ENCODE measurements around the gene TSHR.

The TSHR gene

GRCh38 chr14:81169267-81169666 is 213.8 kb downstream of the TSHR start:
- H3K4me1 ChIP-seq (ENCODE audit: control extremely low read depth in 1 of 4, control insufficient read depth in 4 of 4, insufficient read depth in 4 of 4, low read length in 3 of 4): peaks cover 6 to 20% (median 10%) of the 10 kb centered on the region in 4 experiments
- H3K36me3 ChIP-seq (ENCODE audit: control insufficient read depth in 4 of 4, insufficient read depth in 4 of 4, low read length in 3 of 4): no peaks in the 10 kb centered on the region
- WGBS (ENCODE audit: insufficient coverage): 80% methylated on average over 1 of the region's 4 CpGs
- peak overlapping the region in 6 of 7 experiments; percentile 16 to 90 (median 80) for H3K4me3 ChIP-seq (ENCODE audit: control insufficient read depth in 1 of 7, extremely low read depth in 1 of 7, insufficient read depth in 4 of 7, low read depth in 2 of 7, low read length in 6 of 7)
- CTCF ChIA-PET: interaction anchor here (1.1 to 4.4 kb wide), 10 partner anchors 9 to 178 kb away, joined by 3 to 34 read pairs (median 4); partner anchors contain the start of gene GTF2A1
- peak in 1 of 3 donors; percentile 6 for DNase-seq
- H3K27ac ChIP-seq (ENCODE audit: insufficient read depth in 1 of 2, low read depth in 1 of 2, low read length in 2 of 2, poor library complexity in 1 of 2, severe bottlenecking in 2 of 2): no peak overlapping the region
- no peaks in the 10 kb centered on the region for H3K9me3 ChIP-seq (ENCODE audit: control extremely low read depth in 1 of 5, control insufficient read depth in 4 of 5, insufficient read depth in 2 of 5, low read depth in 1 of 5, low read length in 4 of 5)
- POLR2A ChIA-PET: interaction anchor here (0.7 to 1.6 kb wide), 2 partner anchors 10 to 52 kb away, joined by 3 to 5 read pairs; partner anchors contain the start of gene GTF2A1
- no peaks in the 10 kb centered on the region for H3K27me3 ChIP-seq (replicated peaks in 2 of 5; ENCODE audit: control insufficient read depth in 4 of 5, insufficient read depth in 5 of 5, low read length in 4 of 5)

- peak overlapping the region; percentile 16 to 90 (median 78) for H3K4me3 ChIP-seq (ENCODE audit: control insufficient read depth in 1 of 7, extremely low read depth in 1 of 7, insufficient read depth in 4 of 7, low read depth in 2 of 7, low read length in 6 of 7)
- H3K9me3 ChIP-seq (ENCODE audit: control extremely low read depth in 1 of 5, control insufficient read depth in 4 of 5, insufficient read depth in 2 of 5, low read depth in 1 of 5, low read length in 4 of 5): no peaks in the 10 kb centered on the region
- H3K27ac ChIP-seq (ENCODE audit: insufficient read depth in 1 of 2, low read depth in 1 of 2, low read length in 2 of 2, poor library complexity in 1 of 2, severe bottlenecking in 2 of 2): no peak overlapping the region
- no peaks in the 10 kb centered on the region for H3K27me3 ChIP-seq (replicated peaks in 2 of 5; ENCODE audit: control insufficient read depth in 4 of 5, insufficient read depth in 5 of 5, low read length in 4 of 5)
- no peaks in the 10 kb centered on the region for H3K36me3 ChIP-seq (ENCODE audit: control insufficient read depth in 4 of 4, insufficient read depth in 4 of 4, low read length in 3 of 4)
- peak in 2 of 3 donors; percentile 56 to 69 for DNase-seq
- WGBS (ENCODE audit: insufficient coverage): 0% methylated on average over 10 of the region's 10 CpGs
- ChIA-PET POLR2A (interaction anchor here (0.7 to 1.6 kb wide), 2 partner anchors 11 to 51 kb away, joined by 3 to 5 read pairs; partner anchors contain the start of gene GTF2A1), CTCF (interaction anchor here (0.7 to 4.4 kb wide), 15 partner anchors 8 to 303 kb away, joined by 3 to 34 read pairs (median 4); partner anchors contain the start of gene GTF2A1)
- peaks cover 6 to 18% (median 10%) of the 10 kb centered on the region in 4 experiments for H3K4me1 ChIP-seq (ENCODE audit: control extremely low read depth in 1 of 4, control insufficient read depth in 4 of 4, insufficient read depth in 4 of 4, low read length in 3 of 4)
These were observed 214.3 kb downstream of the TSHR start for GRCh38 chr14:81169711-81170103.

GRCh38 chr14:81170104-81170828 is 214.8 kb downstream of the TSHR start:
- no peaks in the 10 kb centered on the region for H3K9me3 ChIP-seq (ENCODE audit: control extremely low read depth in 1 of 5, control insufficient read depth in 4 of 5, insufficient read depth in 2 of 5, low read depth in 1 of 5, low read length in 4 of 5)
- no peaks in the 10 kb centered on the region for H3K36me3 ChIP-seq (ENCODE audit: control insufficient read depth in 4 of 4, insufficient read depth in 4 of 4, low read length in 3 of 4)
- peaks cover 6 to 18% (median 10%) of the 10 kb centered on the region in 4 experiments for H3K4me1 ChIP-seq (ENCODE audit: control extremely low read depth in 1 of 4, control insufficient read depth in 4 of 4, insufficient read depth in 4 of 4, low read length in 3 of 4)
- H3K27ac ChIP-seq (ENCODE audit: insufficient read depth in 1 of 2, low read depth in 1 of 2, low read length in 2 of 2, poor library complexity in 1 of 2, severe bottlenecking in 2 of 2): peak overlapping the region; percentile 42 to 78
- H3K4me3 ChIP-seq (ENCODE audit: control insufficient read depth in 1 of 7, extremely low read depth in 1 of 7, insufficient read depth in 4 of 7, low read depth in 2 of 7, low read length in 6 of 7): peak overlapping the region; percentile 16 to 90 (median 78)
- ChIA-PET POLR2A (interaction anchor here (0.6 to 1.6 kb wide), 4 partner anchors 11 to 174 kb away, joined by 3 to 5 read pairs (median 3); partner anchors contain the start of gene GTF2A1), CTCF (interaction anchor here (0.7 to 4.4 kb wide), 19 partner anchors 8 to 302 kb away, joined by 3 to 34 read pairs (median 4); partner anchors contain the start of genes GTF2A1 and TSHR)
- peak; percentile 86 to 93 (median 91) for DNase-seq
- 0% methylated on average over 16 of the region's 28 CpGs for WGBS (ENCODE audit: insufficient coverage)
- no peaks in the 10 kb centered on the region for H3K27me3 ChIP-seq (replicated peaks in 2 of 5; ENCODE audit: control insufficient read depth in 4 of 5, insufficient read depth in 5 of 5, low read length in 4 of 5)

DNA sequence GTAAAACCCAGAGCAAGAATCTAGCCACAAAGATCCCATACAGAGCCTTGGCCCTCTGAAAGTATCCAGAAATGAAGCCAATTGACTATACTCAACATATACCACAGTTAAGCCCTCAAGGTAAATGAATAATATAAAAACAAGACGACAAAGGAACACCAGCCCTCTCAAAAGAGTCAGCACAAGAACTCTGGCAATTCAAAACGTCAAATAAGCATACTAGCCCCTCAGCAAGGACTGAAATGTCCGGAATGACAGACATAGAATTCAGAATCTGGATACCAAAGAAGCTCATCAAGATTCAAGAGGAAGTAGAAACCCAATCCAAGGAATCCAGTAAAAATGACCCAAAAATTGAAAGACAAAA is 215.4 kb downstream of the TSHR start:
- Histone ChIP-seq H3K27ac (ENCODE audit: insufficient read depth in 1 of 2, low read depth in 1 of 2, low read length in 2 of 2, poor library complexity in 1 of 2, severe bottlenecking in 2 of 2) (no peak overlapping the region), H3K9me3 (ENCODE audit: control extremely low read depth in 1 of 5, control insufficient read depth in 4 of 5, insufficient read depth in 2 of 5, low read depth in 1 of 5, low read length in 4 of 5) (no peaks in the 10 kb centered on the region), H3K4me1 (ENCODE audit: control extremely low read depth in 1 of 4, control insufficient read depth in 4 of 4, insufficient read depth in 4 of 4, low read length in 3 of 4) (peaks cover 9 to 18% (median 11%) of the 10 kb centered on the region in 4 experiments), H3K36me3 (ENCODE audit: control insufficient read depth in 4 of 4, insufficient read depth in 4 of 4, low read length in 3 of 4) (no peaks in the 10 kb centered on the region), H3K27me3 (replicated peaks in 2 of 5; ENCODE audit: control insufficient read depth in 4 of 5, insufficient read depth in 5 of 5, low read length in 4 of 5) (no peaks in the 10 kb centered on the region), H3K4me3 (ENCODE audit: control insufficient read depth in 1 of 7, extremely low read depth in 1 of 7, insufficient read depth in 4 of 7, low read depth in 2 of 7, low read length in 6 of 7) (peak overlapping the region in 4 of 7 experiments; percentile 57 to 90 (median 84))
- CTCF ChIA-PET: interaction anchor here (0.9 to 4.4 kb wide), 14 partner anchors 8 to 215 kb away, joined by 3 to 34 read pairs (median 5); partner anchors contain the start of gene TSHR
- POLR2A ChIA-PET: interaction anchor here (0.6 to 1.6 kb wide), 3 partner anchors 22 to 175 kb away, joined by 3 to 5 read pairs (median 3); partner anchors contain the start of gene GTF2A1
- 26% methylated on average over 3 of the region's 3 CpGs for WGBS (ENCODE audit: insufficient coverage)
- DNase-seq: no peak

DNA sequence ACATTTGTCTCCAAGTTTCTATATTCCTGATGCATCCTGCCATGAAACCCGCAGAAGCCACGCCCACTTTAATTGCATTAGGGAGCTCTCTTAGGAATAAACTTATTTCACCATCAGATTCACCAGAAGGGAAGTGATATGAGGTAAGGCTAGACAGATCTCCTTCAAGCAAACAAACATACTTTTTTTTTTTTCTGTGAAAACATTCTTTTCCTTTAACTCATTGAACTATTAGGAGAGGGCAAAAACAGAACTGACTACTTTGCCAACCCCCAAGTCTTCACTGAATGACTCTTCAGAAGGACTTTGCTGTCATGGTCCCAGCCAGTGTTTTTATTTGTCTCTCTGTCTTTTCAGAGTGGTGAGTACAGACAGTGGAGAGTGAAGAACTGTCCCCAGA is 216.9 kb downstream of the TSHR start:
- Histone ChIP-seq H3K27ac (ENCODE audit: insufficient read depth in 1 of 2, low read depth in 1 of 2, low read length in 2 of 2, poor library complexity in 1 of 2, severe bottlenecking in 2 of 2) (no peak overlapping the region), H3K4me1 (ENCODE audit: control extremely low read depth in 1 of 4, control insufficient read depth in 4 of 4, insufficient read depth in 4 of 4, low read length in 3 of 4) (peaks cover 9 to 27% (median 17%) of the 10 kb centered on the region in 4 experiments), H3K27me3 (replicated peaks in 2 of 5; ENCODE audit: control insufficient read depth in 4 of 5, insufficient read depth in 5 of 5, low read length in 4 of 5) (no peaks in the 10 kb centered on the region), H3K4me3 (ENCODE audit: control insufficient read depth in 1 of 7, extremely low read depth in 1 of 7, insufficient read depth in 4 of 7, low read depth in 2 of 7, low read length in 6 of 7) (no peak overlapping the region), H3K36me3 (ENCODE audit: control insufficient read depth in 4 of 4, insufficient read depth in 4 of 4, low read length in 3 of 4) (no peaks in the 10 kb centered on the region), H3K9me3 (ENCODE audit: control extremely low read depth in 1 of 5, control insufficient read depth in 4 of 5, insufficient read depth in 2 of 5, low read depth in 1 of 5, low read length in 4 of 5) (no peaks in the 10 kb centered on the region)
- CTCF ChIA-PET: interaction anchor here (0.6 to 4.4 kb wide), 5 partner anchors 9 to 294 kb away, joined by 3 to 34 read pairs (median 5); no protein-coding TSS in a partner anchor
- no peak for DNase-seq
- POLR2A ChIA-PET: no interaction called here
- no CpG with 5 or more reads among the region's 2 CpGs for WGBS (ENCODE audit: insufficient coverage)

DNA sequence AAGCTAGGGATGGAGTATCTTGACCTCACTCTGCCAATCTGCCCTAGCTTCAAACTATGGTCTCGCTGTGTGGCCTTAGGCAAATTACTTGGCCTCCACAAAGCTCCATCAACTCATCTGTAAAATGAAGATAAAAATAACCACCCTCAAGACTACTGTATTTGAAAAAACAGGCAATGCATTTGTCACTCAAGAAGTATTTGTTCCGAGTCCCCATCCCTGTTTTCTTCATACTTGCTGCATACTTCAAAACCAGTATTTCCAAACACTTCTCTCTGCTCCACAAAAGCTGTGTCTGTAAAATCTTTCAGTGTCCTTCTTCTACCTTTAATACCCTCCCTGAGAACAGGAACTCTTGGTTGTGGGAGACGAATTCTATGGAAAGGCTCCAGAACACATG is 217.5 kb downstream of the TSHR start:
- DNase-seq: no peak
- H3K36me3 ChIP-seq (ENCODE audit: control insufficient read depth in 4 of 4, insufficient read depth in 4 of 4, low read length in 3 of 4): no peaks in the 10 kb centered on the region
- no peaks in the 10 kb centered on the region for H3K9me3 ChIP-seq (ENCODE audit: control extremely low read depth in 1 of 5, control insufficient read depth in 4 of 5, insufficient read depth in 2 of 5, low read depth in 1 of 5, low read length in 4 of 5)
- ChIA-PET CTCF (interaction anchor here (0.6 to 4.4 kb wide), 4 partner anchors 9 to 293 kb away, joined by 3 to 34 read pairs (median 15); no protein-coding TSS in a partner anchor), POLR2A (no interaction called here)
- peaks cover 9 to 29% (median 20%) of the 10 kb centered on the region in 4 experiments for H3K4me1 ChIP-seq (ENCODE audit: control extremely low read depth in 1 of 4, control insufficient read depth in 4 of 4, insufficient read depth in 4 of 4, low read length in 3 of 4)
- H3K27ac ChIP-seq (ENCODE audit: insufficient read depth in 1 of 2, low read depth in 1 of 2, low read length in 2 of 2, poor library complexity in 1 of 2, severe bottlenecking in 2 of 2): no peak overlapping the region
- no peaks in the 10 kb centered on the region for H3K27me3 ChIP-seq (replicated peaks in 2 of 5; ENCODE audit: control insufficient read depth in 4 of 5, insufficient read depth in 5 of 5, low read length in 4 of 5)
- H3K4me3 ChIP-seq (ENCODE audit: control insufficient read depth in 1 of 7, extremely low read depth in 1 of 7, insufficient read depth in 4 of 7, low read depth in 2 of 7, low read length in 6 of 7): no peak overlapping the region
- 90% methylated on average over 2 of the region's 3 CpGs for WGBS (ENCODE audit: insufficient coverage)
